Putamen (tissue), 1 donor: Measurements from ENCODE around the gene SLC25A23.
A peak's percentile ranks its signal among the peaks of the same experiment; 100 is the strongest.
"Not testable (repeated sequence)": the region's sequence is repeated elsewhere in the genome, so short reads cannot be mapped to it uniquely, and the experiment has no call there.

Experiments
- DNase-seq: peaks from one replicate; pipeline ENCODE4 v3.0.0-alpha.2; 2016; ENCODE audit warnings: low spot score

The SLC25A23 gene

DNA sequence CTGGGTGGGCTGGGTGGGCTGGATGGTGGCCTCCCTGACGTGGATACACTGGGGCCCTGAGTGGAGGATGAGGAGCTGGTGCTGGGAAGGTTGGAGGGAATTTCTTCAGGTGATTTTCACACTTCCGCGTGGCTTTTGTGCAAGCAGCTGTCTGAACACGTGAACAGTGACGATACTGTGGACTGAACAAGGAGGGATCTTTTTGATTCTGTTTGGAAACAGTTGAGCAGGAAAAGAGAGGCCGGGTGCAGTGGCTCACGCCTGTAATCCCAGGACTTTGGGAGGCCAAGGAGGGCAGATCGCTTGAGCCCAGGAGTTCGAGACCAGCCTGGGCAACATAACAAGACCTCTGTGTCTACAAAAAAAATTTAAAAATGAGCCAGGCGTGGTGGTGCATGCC, 57.5 kb downstream of the SLC25A23 start:
- DNase-seq, result no peak

DNA sequence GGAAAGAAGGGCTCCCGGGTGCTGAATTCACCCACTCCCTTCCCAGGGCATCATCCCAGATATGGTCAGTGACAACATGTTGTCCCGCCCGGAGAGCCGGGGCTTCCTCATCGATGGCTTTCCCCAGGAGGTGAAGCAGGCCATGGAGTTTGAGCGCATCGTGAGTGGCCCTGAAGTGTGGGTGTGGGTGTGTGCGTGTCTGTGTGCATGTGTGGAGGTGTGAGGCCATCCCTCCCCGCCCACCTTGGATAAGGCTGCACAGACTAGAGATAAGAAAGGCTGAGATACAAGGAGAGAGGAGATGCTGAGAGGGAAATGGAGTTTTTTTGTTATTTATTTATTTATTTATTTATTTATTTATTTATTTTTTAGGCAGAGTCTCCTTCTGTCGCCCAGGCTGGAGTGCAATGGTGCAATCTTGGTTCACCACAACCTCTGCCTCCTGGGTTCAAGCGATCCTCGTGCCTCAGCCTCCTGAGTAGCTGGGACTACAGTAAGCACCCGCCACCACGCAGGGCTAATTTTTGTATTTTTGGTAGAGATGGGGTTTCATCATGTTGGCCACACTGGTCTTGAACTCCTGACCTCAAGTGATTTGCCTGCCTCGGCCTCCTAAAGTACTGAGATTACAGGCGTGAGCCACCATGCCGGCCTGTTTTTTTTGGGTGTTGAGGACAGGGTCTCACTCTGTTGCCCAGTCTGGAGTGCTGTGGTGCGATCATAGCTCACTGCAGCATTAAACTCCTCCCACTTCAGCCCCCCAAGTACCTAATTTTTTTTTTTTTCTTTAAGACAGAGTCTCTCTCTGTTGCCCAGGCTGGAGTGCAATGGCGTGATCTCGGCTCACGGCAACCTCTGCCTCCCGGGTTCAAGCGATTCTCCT, 59.3 kb downstream of the SLC25A23 start:
- not testable (repeated sequence) for DNase-seq

DNA sequence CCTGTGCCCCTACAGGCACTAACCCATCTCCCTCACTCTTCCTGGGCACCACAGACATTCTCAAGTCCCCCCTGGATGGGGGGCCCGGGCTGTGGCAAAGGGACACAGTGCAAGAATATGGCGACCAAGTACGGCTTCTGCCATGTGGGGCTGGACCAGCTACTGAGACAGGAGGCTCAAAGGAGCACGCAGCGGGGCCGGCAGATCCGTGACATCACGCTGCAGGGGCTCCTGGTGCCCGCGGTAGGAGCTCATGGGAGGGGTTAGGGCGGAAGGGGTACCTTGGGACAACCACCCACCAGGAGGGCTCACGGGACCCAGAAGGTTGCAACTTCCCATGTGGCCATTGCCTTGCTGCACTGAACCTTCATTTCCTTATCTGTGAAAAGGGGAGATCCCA, 63.3 kb downstream of the SLC25A23 start:
- no peak for DNase-seq

DNA sequence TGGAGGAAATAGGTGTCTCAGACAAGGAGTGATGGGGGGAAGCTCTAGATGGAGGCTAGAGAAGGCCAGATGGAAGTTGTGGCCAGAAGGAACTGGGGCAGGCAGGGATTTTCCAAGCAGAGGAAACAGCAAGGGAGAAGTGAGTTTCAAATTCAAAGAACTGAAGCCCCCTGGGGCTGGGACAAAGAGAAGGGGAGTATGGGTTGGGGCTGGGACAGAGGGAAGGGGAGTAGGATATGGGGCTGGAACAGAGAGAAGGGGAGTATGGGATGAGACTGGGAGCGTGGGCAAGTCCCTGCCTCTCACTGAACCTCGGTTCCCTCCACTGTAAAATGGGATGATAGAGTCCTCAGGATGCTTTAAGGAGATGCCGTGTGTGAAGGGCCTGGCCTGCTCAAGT, 64.8 kb downstream of the SLC25A23 start:
- no peak for DNase-seq

DNA sequence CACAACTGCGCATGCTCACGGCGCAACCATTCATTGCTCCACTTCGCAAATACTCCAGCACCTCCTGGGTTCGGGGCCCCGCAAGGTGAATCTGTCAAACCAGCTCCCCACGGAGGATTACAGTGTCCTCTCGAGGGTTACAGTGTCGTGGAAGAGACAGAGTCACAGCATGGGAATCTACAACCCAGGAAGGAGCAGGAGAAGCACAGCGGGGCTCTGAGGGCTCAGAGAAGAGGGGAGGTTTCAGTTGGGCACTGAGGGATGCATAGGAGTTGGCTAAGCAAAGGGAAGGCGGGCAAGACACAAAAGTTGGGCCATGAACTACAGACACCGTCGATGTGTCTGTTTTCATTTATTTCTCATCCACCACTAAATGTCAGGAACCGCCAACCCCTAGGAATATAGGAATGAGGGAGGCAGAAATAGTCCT, 65.6 kb downstream of the SLC25A23 start:
- no peak for DNase-seq

DNA sequence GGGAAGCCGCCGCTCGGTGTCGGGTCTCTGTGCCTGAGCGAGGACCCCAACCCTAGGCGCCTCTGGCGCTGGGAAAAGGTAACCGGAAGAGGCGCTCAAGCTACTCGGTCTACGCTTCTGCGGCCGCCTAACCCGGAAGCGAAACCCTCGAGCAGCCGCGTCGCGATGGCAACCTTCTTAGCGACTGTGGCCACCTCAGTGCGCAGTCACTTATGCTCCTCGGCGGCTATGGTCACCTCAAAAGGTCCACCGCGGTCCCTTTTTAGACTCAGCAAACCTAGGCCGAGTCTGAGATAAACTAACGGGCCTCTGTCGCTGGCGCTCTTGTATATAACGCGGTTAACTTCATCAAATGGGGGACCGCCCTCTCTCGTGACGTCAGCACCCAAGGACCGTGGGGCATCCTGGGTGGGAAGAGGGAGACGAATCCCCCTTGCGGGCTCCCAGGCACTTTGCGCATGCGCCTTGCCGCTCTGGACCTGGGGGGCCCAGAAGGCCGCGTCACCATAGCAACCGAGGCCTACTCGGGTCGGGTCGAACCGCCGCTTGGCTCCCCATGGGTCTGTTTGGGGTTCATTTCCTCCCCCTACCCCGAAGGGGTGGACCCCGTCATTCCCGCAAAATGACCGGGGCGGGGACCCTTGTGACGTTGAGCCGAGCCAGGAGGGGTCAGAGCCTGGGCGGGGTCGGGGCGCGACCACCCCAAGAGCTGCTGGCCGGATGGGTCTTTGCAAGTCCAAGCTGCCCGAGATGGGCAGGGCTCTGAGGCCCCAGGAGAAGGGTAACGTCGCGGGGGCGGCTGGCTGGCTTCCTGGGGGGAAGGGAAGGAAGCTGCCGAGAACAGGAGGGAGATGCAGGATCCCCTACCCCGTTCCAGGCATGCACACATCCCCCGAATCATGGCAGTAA, 66.3 kb downstream of the SLC25A23 start, which contains the start of gene GTF2F1:
GTF2F1 (minus strand) TSS at position 91 of the 909 bp plus-strand sequence. CDS start 169 bp downstream, outside the sequence.
- peak; percentile 97 for DNase-seq

DNA sequence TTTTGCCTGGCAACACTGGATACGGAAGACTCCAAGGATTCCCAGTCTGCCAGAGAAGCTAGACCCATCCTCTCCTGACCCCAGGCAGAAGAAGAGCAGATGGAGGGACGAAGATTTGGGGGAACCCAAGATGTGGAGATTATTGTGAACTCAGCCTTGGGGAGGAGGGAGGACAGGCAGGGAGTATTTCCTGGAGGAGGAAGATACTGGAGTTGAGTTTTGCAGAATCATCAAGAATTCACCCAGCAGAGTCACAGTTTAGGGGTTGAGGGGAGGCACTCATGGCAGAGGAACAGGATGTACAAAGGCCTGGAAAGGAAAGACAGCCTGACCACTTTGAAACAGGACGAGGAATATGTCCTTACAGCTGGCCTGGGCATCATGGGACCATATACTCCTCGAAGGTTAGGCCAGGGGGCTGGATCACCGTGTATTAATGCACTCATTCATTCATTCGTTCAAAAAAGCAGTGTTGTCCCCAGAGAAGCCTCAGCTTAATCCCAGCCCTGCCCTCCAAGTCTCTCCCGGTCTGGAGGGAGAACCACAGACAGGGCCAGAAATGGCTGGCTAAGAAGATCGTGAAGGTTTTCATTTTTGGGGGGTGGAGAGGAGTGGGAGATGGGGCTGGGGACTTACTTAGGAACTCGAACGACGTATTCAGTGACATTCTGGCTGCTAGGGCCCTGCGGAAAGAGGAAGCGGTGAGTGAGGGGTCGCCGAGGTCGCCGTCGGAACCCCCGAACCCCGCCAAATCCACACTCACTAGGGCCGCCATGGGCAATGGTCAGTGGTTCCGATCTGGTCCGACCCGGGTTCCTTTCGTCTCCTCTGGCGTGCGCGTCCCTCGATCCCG, 67.1 kb downstream of the SLC25A23 start:
- no peak for DNase-seq
